Left forelimb (tissue), 1 donor: ENCODE data around the gene FAAP100.
"Not testable (repeated sequence)": the region's sequence is repeated elsewhere in the genome, so short reads cannot be mapped to it uniquely, and the experiment has no call there.

ENCODE experiments used
- DNase-seq: peaks from one replicate; pipeline ENCODE4 v3.0.0-alpha.2; 2018; ENCODE audit warnings: low spot score

FAAP100 gene

DNA sequence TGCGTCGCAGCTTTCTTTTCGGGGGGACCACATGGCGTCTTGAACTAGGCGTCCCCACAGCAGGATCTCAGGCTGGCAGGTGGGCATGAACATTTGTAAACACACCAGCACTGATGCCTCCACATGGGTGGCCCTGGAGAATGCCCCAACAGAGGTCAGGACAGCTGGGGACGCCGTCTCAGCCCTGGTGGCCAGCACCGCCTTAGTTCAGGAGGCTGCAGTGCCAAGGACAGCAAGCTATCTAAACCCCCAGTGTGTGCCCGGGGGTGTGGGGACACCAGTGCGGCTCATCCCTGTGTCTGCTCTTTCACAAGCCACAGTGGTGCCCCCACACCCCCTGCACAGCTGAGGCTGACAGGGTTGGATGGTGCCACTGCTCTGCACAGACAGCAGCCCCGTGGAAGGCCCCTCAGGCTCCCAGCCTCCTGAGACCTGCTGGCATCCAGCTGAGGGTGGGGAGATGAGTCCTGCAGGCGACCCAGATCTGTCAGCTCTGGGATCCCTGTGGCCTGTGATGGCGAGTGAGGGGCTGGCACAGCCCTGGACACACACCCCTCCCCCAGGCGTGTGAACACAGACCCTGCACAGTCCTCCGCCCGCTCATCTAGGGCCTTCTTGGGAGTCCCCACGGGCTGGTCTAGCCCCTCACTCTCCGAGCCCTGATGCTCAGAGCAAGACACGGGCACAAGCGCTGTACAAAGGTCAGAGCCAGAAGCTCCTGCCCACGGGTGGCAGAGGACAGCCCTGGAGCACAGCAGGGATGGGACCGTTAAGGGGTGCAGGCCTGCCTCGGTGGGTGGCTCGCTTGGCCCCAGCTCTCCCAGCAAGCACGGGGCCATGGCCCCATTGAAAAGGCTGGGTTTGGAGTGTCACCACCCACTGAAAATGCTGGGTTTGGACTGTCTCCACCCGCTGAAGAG, 13.2 kb downstream of the FAAP100 start:
- no peak for DNase-seq

DNA sequence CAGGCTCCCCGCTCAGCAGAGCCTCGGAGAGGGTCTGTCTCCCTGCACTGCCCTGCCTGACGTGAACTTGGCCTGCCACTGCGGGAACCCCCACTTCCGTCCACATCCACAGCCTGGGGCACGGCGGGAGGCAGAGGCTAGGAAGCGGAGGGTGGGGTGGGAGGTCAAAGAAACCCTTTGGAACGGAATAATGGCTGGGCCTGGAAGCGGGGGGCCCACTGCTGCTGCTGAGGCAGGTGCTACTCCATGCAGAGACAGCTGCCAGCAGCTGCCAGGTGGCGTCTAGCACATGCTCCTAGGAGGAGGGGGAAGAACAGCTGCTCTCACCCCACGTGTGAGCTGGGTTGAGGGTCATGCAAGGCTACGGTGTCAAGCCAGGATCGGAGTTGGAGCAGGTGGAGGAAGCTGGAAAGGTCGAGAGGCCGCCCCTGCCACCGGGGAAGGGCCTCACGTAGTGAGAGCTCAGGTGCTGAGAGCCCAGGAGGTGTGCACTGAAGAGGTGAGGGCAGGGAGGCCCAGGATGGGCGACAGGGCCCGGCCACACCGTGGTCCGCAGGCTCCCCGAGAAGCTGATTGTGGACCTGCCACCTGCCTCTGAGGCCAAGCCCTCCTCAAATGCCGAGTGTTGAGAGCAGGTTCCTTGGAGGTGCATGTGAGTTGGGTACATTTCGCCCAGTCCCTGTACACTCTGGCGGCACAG, 14.1 kb downstream of the FAAP100 start:
- no peak for DNase-seq

DNA sequence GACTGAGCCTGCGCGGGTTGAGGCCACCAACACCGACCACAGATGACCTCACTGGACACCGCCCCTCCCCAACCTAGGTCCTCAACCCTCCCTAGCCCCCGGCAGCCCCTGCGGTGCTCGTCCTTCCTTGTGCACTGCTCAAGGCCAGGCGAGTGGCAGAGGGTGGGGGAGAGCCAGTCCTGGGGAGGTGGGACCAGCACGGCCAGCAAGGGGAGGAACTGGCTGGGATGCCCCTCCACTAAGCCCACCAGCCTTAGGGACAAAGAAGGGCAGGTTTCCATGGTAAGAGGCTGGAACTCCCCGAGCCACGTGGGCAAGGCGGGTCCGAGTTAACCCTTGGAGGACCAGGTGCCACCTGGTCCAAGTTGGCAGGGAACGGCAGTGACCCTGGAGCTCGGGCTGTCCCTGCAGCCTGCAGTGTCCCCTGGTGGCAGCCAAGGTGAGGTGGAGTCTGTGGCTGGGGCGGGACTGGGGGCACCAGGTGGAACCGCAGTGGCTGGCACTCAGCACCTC, 14.8 kb downstream of the FAAP100 start:
- DNase-seq: no peak

DNA sequence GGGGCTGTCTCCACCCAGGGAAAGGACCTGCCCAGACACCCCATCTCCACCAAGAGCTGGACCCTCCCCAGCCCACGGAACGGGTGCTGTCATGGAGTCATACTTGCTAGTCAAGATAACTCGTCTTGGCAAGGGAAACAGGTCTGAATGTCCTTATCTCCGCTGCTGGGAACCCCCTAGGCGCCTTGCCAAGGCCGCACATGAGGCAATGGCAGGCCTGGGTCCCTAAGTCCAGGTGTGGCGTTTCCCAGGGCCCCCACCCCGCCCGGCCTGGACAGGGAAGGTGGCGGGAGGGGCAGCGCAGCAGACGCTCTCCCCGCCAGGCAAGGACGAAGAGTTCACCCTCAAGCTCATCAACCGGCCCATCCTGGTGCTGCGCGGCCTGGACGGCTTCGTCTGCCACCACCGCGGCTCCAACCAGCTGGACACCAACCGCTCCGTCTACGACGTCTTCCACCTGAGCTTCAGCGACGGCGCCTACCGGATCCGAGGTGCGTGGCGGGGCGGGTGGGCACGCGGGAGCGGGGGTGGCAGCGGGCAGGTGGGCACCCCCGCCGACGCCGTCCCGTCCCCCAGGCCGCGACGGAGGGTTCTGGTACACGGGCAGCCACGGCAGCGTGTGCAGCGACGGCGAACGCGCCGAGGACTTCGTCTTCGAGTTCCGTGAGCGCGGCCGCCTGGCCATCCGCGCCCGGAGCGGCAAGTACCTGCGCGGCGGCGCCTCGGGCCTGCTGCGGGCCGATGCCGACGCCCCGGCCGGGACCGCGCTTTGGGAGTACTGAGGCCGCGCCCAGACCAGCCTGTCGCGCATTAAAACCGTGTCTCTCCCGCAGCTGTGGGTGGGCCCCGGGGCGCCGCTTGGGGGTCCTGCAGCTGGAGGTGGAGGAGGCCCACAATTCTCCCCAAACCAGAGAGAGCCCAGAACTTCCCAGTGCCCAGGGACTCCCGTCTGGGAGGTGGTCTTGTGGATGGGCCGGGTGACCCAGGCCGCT, 15.6 kb downstream of the FAAP100 start:
- DNase-seq: no peak

DNA sequence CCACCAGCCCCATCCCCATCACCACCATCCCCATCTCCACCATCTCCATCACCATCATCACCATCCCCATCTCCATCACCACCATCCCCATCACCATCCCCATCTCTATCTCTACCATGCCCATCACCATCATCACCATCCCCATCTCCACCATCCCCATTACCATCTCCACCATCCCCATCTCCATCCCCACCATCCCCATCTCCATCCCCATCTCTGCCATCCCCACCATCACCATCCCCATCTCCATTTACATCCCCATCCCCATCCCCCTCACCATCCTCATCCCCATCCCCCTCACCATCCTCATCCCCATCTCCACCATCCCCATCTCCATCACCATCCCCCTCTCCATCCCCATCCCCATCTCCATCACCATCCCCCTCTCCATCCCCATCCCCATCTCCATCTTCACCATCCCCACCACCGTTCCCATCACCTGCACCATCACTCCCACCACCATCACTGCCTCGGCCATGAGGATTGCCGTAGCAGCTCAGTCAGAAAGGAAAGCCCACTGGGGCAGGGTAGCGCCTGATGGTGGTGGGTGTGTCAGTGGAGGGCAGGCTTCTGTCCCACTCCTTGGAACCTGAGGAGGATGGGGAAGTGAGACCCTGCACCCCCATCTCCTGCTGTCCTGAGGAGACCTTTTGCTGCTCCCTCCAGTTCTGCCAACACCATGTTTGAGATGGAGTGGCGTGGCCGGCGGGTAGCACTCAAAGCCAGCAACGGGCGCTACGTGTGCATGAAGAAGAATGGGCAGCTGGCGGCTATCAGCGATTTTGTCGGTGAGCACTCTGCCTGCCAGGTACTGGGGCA, 16.5 kb downstream of the FAAP100 start:
- DNase-seq: no peak

DNA sequence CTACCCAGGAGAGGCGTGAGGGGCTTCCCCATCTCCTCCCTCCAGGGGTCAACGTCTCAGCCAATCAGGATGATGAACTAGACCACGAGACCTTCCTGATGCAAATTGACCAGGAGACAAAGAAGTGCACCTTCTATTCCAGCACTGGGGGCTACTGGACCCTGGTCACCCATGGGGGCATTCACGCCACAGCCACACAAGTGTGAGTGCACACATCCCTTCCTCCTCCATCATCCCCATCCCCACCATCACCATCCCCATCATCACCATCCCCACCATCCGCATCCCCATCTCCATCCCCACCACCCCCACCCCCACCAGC, 17.2 kb downstream of the FAAP100 start:
- DNase-seq: no peak

DNA sequence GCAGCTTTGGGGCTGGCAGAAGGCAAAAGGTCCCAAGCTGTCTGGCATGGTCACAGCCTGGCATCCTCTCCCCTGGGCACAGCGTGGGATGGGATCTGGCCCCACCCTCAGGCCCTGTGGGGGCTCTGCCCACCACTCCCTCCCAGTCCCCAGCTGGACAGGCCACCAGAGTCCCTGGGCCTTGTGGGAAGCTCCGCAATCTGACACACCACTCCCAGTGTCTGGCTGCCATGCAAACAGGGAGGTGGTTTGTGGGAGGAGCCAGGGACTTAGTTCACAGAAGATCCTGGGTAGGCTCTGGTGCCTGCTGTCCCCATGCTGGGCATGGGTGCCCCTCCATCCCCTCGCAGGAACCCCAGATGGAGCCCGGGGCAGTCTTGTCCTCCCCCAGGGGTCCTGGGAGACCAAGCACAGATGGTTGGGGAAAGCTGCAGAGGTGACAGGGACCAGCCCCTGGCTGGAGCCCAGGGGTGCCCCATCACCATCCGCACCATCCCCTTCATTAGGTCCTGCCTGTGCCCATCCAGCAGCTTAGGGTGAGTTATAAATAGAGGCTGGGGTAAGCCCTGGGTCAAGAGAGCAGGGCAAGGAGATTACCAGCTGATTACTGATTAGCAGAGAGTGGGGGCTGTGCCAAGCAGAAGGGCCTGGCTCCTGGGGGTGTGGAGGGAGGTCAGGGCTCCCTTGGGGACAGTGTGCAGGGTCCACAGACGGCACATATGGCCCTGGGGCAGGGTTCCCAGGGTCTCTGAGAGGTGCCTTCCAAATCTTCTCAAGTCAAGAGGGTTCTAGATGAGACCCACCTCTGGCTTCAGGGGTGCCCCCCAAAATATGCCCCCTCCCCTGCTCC, 17.8 kb downstream of the FAAP100 start:
- DNase-seq: no peak

DNA sequence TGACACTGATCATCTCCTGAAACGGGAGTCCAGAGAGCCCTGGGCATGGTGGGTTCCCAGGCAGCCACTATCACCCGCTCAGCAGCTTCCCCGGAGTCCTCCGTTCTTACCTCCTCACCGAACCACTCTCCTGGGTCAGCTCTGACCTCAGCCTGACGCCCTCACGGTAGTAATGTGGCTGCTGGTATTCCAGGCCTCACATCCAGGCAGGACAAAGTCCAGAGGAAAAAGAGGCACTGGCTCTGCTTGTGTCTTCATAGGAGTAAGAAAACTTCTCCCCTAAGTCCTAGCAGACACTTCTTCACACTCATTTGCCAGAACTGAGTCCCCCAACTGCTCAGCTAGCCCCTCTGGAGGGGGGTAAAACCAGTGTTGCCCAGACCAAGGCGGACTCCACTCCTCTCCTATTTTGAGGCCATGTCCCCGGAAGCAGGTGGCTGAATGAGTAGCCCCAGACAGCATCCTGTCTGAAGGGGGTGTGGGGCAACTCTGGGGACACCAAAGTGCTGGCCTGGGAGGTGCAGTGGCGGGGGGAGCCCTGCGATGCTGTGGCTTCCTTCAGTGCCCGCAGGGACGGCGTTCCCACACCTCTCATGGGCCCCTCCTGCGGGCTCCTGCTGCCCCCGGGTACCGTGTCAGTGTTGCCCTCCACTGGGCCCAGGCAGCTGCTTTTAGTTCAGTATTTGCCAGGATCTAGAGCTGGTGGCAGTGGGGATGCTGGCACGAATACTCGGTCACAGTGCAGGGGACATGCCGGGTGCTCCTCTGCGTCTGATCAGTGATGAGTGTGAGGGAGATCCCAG, 18.6 kb downstream of the FAAP100 start:
- no peak for DNase-seq

DNA sequence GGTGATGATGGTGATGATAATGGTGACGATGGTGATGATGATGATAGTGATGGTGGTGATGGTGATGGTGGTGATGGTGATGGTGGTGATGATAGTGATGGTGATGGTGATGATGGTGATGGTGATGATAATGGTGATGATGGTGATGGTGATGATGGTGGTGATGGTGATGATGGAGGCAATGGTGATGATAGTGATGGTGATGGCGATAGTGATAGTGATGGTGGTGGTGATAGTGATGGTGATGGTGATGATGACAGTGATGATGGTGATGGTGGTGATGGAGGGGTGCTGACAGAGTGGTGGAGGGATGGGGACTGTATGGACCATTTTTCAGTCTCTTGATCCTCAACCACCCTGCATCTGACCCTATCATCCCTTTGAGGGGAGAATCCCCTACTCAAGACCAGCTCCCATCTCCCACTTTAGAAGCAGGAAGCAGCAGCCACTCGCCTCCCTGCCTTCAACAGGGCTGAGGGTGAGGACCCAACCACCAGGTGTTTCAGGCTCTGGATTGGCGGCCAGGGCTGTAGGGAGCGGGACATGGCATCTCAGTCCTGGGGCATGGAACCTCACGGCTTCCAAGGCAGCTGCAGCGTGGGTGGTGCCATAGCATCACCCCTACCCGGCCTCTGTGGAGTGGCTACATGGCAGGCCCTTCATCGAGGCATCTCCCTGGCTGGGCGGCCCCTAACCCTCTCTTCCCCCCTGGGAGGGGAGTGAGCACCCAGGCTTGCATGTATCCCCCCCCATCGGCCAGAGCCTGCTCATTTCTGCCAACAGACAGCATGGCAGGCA, 19.5 kb downstream of the FAAP100 start:
- DNase-seq: no peak

DNA sequence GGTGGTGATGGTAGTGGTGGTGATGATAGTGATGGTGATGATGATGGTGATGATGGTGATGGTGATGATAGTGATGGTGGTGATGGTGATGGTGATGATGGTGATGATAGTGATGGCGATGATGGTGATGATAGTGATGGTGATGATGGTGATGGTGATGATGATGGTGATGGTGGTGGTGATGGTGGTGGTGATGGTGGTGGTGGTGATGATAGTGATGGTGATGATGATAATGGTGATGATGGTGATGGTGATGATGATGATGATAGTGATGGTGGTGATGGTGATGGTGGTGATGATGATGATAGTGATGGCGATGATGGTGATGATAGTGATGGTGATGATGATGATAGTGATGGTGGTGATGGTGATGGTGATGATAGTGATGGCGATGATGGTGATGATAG, 20.2 kb downstream of the FAAP100 start:
- not testable (repeated sequence) for DNase-seq

DNA sequence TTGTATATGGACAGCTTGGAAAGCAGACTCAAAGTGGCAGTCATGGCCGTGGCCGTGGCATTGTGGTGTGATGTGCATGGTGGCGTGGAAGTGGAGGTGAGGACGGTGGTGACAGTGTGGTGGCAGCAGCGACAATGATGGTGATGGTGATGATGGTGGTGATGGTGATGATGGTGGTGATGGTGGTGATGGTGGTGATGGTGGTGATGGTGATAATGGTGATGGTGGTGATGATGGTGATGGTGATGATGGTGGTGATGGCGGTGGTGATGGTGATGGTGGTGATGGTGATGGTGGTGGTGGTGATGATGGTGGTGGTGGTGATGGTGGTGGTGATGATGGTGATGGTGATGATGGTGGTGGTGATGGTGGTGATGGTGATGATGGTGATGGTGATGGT, 21.1 kb downstream of the FAAP100 start:
- not testable (repeated sequence) for DNase-seq

DNA sequence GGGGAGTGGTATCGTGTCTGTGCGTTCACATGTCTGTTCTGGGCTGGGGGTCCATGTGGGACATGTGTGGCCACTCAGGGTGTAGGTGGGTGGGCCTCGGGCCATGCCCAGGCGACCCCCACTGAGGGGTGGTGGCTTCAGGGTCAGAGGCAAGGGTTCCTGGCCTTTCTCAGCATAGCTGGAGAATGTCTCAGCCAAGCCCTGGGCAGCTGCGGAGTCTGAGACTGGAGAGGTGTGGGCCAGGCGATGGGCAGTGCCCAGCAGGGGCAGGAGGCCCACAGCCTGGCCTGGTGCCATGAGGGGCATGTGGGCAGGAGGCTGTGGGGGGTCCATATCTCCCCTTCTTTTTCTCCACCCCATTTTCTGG, 22.7 kb downstream of the FAAP100 start:
- no peak for DNase-seq

DNA sequence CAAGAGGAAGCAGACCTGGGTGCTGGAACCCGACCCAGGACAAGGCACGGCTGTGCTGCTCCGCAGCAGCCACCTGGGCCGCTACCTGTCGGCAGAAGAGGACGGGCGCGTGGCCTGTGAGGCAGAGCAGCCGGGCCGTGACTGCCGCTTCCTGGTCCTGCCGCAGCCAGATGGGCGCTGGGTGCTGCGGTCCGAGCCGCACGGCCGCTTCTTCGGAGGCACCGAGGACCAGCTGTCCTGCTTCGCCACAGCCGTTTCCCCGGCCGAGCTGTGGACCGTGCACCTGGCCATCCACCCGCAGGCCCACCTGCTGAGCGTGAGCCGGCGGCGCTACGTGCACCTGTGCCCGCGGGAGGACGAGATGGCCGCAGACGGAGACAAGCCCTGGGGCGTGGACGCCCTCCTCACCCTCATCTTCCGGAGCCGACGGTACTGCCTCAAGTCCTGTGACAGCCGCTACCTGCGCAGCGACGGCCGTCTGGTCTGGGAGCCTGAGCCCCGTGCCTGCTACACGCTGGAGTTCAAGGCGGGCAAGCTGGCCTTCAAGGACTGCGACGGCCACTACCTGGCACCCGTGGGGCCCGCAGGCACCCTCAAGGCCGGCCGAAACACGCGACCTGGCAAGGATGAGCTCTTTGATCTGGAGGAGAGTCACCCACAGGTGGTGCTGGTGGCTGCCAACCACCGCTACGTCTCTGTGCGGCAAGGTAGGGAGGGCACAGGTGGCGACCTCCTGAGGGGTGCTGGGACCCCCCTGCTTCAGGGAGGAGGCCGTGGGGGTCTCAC, 23.3 kb downstream of the FAAP100 start:
- no peak for DNase-seq

DNA sequence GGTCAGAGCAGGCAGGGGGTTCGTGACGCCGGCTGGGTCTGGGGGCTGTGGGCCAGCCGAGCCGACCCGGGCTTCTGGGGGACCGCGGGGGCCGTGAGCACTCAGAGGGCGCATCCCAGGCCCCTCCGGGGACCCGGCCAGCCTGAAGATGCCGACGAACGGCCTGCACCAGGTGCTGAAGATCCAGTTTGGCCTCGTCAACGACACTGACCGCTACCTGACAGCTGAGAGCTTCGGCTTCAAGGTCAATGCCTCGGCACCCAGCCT, 23.8 kb downstream of the FAAP100 start:
- no peak for DNase-seq

DNA sequence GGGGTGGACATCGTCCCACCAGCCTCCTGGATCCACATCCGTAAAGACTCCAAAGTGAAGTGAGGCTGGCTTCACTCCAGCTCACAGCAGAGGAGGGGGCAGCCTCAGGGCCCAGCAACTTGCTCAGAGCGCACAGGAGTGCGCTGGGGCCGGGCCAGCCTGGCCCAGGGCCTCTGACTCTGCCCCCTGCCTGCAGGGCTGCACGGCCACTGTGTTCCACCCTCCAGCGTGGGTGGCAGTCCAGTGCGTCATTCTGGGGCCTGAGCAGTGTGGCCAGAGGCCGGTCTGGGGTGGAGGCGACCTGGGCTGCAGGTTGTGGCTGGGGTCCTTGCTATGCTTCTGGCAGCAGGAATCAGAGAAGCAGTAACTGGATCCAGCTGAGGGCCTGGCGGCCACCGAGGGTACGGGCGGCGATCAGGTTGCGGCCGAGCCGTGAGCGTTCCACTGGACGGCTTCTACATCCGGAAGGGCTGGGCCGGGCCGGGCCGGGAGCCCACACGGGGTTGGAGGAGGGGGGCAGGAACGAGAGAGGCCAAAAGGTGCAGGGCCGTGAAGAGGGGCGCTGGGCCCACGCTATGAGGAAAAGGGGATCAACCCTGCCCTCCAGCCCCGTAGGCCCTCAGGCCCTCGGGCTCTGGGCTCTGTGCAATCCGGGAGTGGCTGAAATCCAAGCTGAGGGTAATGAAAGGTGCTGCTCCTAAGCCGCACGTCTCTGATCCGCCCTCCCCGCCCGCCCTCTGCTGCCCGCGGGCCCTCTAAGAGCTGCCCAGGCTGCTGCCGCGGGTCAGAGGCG, 24.4 kb downstream of the FAAP100 start, which contains the start of gene FSCN2:
FSCN2 (plus strand) TSS at position 787 of the 793 bp plus-strand sequence. CDS start 155 bp downstream, outside the sequence.
- no peak for DNase-seq

DNA sequence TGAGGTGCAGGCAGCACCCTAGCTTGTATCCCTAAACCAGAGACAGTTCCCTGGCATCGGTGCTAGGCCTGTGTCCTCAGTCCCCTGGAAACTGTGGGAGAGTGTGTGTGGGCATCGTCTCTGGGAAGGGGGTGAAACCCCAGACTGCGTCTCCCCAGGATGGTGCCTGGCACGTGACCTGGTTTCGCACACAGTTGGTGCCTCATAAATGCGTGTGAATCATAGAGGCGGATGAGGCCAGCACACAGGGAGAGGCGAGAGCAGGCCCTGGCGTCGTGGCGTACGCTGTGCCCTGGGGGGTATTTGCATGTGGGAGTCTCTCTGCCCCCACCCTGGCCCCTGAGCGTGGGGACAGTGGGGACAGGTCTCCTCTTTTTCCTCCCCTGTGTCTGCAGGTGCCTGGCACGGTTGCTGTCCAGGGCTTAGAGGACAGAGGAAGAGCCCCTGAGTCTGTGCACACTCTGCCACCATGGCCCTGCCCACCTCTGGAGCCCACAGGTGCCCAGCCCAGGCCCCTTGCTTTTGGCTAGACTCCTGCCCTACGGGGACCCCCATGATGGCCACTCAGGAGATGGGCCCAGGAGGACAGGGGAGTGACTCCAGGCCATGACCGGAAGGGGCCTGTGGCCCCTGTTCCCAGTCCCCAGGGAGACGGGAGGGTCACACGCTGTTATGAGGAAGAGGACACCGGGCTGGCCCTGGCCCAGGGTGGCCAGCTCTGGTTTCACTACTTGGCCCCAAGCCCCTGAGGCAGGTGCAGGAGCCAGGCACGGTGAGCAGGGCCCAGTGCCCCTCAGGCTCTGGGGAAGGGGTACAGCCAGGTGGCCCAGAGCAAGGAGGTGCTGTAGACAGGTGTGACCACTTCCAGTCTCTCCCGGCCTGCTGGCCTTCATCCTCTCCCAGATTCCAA, 25.2 kb downstream of the FAAP100 start:
- DNase-seq: no peak
